Astrocyte (in vitro differentiated cells and primary cell): ENCODE results near the gene MARK4. TPM values are rescaled to one million over a fixed set of nuclear protein-coding genes. Genes with fewer than 3 reads are reported as not detected.

Source experiments
- DNase-seq: peaks from one replicate; pipeline ENCODE4 v3.0.0-alpha.2; 2010; ENCODE audit warnings: low read depth
- FAIRE-seq: peaks from 2 replicates; lab custom pipeline; 2011; peaks lifted over from hg19 to GRCh38; lab: Jason Lieb, UNC
- H2AFZ ChIP-seq: 2 replicates; pipeline ENCODE4 v1.6.0; 2012; ENCODE audit warnings: low read depth, low read length, inconsistent platforms
- H3K27ac ChIP-seq: 2 replicates; pipeline ENCODE4 v1.5.1; 2011; ENCODE audit warnings: low read depth, low read length, inconsistent platforms
- H3K27me3 ChIP-seq: 2 replicates; pipeline ENCODE4 v1.6.0; 2011; ENCODE audit warnings: low read length, inconsistent platforms; ENCODE audit not compliant: insufficient read depth
- H3K36me3 ChIP-seq: 2 replicates; pipeline ENCODE4 v1.5.1; 2011; ENCODE audit warnings: low read length, inconsistent platforms; ENCODE audit not compliant: insufficient read depth
- H3K4me1 ChIP-seq: 2 replicates; pipeline ENCODE4 v1.5.1; 2011; ENCODE audit warnings: low read length, inconsistent platforms; ENCODE audit not compliant: insufficient read depth
- H3K4me2 ChIP-seq: 2 replicates; pipeline ENCODE4 v1.6.0; 2012; ENCODE audit warnings: low read length, inconsistent platforms
- H3K4me3 ChIP-seq: 2 replicates; pipeline ENCODE4 v1.5.1; 2011; ENCODE audit warnings: low read depth, mild to moderate bottlenecking, low read length, inconsistent platforms; ENCODE audit not compliant: insufficient read depth
- H3K79me2 ChIP-seq: 2 replicates; pipeline ENCODE4 v1.6.0; 2012; ENCODE audit warnings: mild to moderate bottlenecking, low read length, inconsistent platforms; ENCODE audit not compliant: insufficient read depth
- H3K9ac ChIP-seq: 2 replicates; pipeline ENCODE4 v1.6.0; 2012; ENCODE audit warnings: mild to moderate bottlenecking, low read length, inconsistent platforms
- H3K9me3 ChIP-seq: 2 replicates; pipeline ENCODE4 v1.5.1; 2012; ENCODE audit warnings: low read depth, mild to moderate bottlenecking, low read length, inconsistent platforms; ENCODE audit not compliant: insufficient read depth
- H4K20me1 ChIP-seq: 2 replicates; pipeline ENCODE4 v1.6.0; 2012; ENCODE audit warnings: low read length, inconsistent platforms; ENCODE audit not compliant: insufficient read depth
- H3K27ac Mint-ChIP-seq: one replicate; pipeline ENCODE4 v1.8.0; 2021; ENCODE audit warnings: mild to moderate bottlenecking, mixed read lengths; ENCODE audit not compliant: unreplicated experiment
- H3K27me3 Mint-ChIP-seq: one replicate; pipeline ENCODE4 v1.8.0; 2021; ENCODE audit warnings: low read depth, mixed read lengths; ENCODE audit not compliant: unreplicated experiment
- H3K36me3 Mint-ChIP-seq: one replicate; pipeline ENCODE4 v1.8.0; 2021; ENCODE audit warnings: low read depth, mixed read lengths; ENCODE audit not compliant: unreplicated experiment
- H3K4me1 Mint-ChIP-seq: one replicate; pipeline ENCODE4 v1.8.0; 2021; ENCODE audit warnings: low read depth, mixed read lengths; ENCODE audit not compliant: unreplicated experiment
- H3K4me3 Mint-ChIP-seq: one replicate; pipeline ENCODE4 v1.8.0; 2021; ENCODE audit warnings: mild to moderate bottlenecking, moderate library complexity, mixed read lengths; ENCODE audit not compliant: unreplicated experiment
- H3K9me3 Mint-ChIP-seq: one replicate; pipeline ENCODE4 v1.8.0; 2021; ENCODE audit warnings: mild to moderate bottlenecking, mixed read lengths; ENCODE audit not compliant: unreplicated experiment
- EZH2 ChIP-seq: IDR thresholded peaks from 2 replicates; pipeline ENCODE4 v1.6.1; 2012; ENCODE audit warnings: mild to moderate bottlenecking, low read length, inconsistent platforms; ENCODE audit not compliant: insufficient read depth
- total RNA-seq: library from RNA; stranded (reverse); gene quantifications from 2 replicates; pipeline ENCODE4 v1.2.1, GENCODE V29; 2021
- TF ChIP-seq, protein P1 (sequence below): IDR thresholded peaks from 2 replicates; pipeline ENCODE4 v1.5.1; 2011; ENCODE audit warnings: low read depth, mild to moderate bottlenecking, inconsistent platforms, low read length, moderate library complexity; ENCODE audit not compliant: insufficient read depth

The MARK4 gene
- total RNA-seq, 1 donor from 2014 or later, result 61.0 TPM

DNA sequence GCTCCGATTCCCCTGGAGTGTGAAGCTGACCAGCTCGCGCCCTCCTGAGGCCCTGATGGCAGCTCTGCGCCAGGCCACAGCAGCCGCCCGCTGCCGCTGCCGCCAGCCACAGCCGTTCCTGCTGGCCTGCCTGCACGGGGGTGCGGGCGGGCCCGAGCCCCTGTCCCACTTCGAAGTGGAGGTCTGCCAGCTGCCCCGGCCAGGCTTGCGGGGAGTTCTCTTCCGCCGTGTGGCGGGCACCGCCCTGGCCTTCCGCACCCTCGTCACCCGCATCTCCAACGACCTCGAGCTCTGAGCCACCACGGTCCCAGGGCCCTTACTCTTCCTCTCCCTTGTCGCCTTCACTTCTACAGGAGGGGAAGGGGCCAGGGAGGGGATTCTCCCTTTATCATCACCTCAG lies 51.3 kb downstream of the MARK4 start:
- H3K36me3 ChIP-seq, result no peaks in the 10 kb centered on the region
- H3K9ac ChIP-seq, result no peak overlapping the region
- H3K9me3 Mint-ChIP-seq, result no peaks in the 10 kb centered on the region
- no peaks in the 10 kb centered on the region for H3K9me3 ChIP-seq
- H3K27me3 Mint-ChIP-seq, result no peaks in the 10 kb centered on the region
- DNase-seq (no peak), FAIRE-seq (no peak)
- H2AFZ ChIP-seq, result no peak overlapping the region
- no peak overlapping the region for H3K27ac ChIP-seq
- H3K4me1 Mint-ChIP-seq, result peaks cover 4% of the 10 kb centered on the region
- peaks cover 4% of the 10 kb centered on the region for H4K20me1 ChIP-seq
- H3K27me3 ChIP-seq, result no peaks in the 10 kb centered on the region
- H3K4me2 ChIP-seq, result no peak overlapping the region
- no peak overlapping the region for H3K4me3 ChIP-seq
- TF ChIP-seq, protein P1, sequence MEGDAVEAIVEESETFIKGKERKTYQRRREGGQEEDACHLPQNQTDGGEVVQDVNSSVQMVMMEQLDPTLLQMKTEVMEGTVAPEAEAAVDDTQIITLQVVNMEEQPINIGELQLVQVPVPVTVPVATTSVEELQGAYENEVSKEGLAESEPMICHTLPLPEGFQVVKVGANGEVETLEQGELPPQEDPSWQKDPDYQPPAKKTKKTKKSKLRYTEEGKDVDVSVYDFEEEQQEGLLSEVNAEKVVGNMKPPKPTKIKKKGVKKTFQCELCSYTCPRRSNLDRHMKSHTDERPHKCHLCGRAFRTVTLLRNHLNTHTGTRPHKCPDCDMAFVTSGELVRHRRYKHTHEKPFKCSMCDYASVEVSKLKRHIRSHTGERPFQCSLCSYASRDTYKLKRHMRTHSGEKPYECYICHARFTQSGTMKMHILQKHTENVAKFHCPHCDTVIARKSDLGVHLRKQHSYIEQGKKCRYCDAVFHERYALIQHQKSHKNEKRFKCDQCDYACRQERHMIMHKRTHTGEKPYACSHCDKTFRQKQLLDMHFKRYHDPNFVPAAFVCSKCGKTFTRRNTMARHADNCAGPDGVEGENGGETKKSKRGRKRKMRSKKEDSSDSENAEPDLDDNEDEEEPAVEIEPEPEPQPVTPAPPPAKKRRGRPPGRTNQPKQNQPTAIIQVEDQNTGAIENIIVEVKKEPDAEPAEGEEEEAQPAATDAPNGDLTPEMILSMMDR, result no peak
- TF ChIP-seq EZH2, result no peak
- no peak overlapping the region for H3K4me3 Mint-ChIP-seq
- H3K4me1 ChIP-seq, result peaks cover 3% of the 10 kb centered on the region
- peaks cover 29% of the 10 kb centered on the region for H3K36me3 Mint-ChIP-seq
- H3K27ac Mint-ChIP-seq, result no peak overlapping the region
- no peaks in the 10 kb centered on the region for H3K79me2 ChIP-seq

DNA sequence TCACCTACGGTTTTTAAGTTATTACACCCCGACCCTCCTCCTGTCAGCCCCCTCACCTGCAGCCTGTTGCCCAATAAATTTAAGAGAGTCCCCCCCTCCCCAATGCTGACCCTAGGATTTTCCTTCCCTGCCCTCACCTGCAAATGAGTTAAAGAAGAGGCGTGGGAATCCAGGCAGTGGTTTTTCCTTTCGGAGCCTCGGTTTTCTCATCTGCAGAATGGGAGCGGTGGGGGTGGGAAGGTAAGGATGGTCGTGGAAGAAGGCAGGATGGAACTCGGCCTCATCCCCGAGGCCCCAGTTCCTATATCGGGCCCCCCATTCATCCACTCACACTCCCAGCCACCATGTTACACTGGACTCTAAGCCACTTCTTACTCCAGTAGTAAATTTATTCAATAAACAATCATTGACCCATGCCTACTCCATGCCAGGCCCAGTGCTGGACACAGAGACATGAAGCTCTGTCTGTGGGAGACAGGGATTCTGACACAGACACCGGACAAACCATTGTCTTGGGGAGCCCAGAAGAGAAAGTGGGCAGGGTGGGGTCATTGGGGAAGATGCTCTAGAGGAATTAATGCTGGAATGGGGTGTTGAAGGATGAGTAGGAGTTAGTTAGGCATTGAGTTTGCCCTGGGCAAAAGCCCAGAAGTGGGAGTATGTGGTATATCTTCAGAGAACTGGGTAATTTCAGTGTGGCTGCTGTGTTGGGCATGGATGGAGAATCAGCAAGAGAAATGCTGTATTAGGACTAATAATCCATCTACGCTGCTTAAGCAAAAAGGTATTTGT lies 52.4 kb downstream of the MARK4 start:
- H3K27me3 Mint-ChIP-seq, result no peaks in the 10 kb centered on the region
- FAIRE-seq (no peak), DNase-seq (no peak)
- H3K36me3 ChIP-seq, result no peaks in the 10 kb centered on the region
- H3K4me1 Mint-ChIP-seq, result peaks cover 4% of the 10 kb centered on the region
- H3K27me3 ChIP-seq, result no peaks in the 10 kb centered on the region
- peaks cover 3% of the 10 kb centered on the region for H3K4me1 ChIP-seq
- H3K9me3 ChIP-seq, result no peaks in the 10 kb centered on the region
- peaks cover 24% of the 10 kb centered on the region for H3K36me3 Mint-ChIP-seq
- H2AFZ ChIP-seq, result no peak overlapping the region
- no peaks in the 10 kb centered on the region for H3K9me3 Mint-ChIP-seq
- no peak overlapping the region for H3K4me2 ChIP-seq
- H3K9ac ChIP-seq, result no peak overlapping the region
- H3K4me3 Mint-ChIP-seq, result no peak overlapping the region
- H3K79me2 ChIP-seq, result no peaks in the 10 kb centered on the region
- TF ChIP-seq EZH2, result no peak
- TF ChIP-seq, protein P1, result no peak
- H3K27ac ChIP-seq, result no peak overlapping the region
- H3K27ac Mint-ChIP-seq, result peak overlapping the region; percentile 47
- no peak overlapping the region for H3K4me3 ChIP-seq
- H4K20me1 ChIP-seq, result peaks cover 4% of the 10 kb centered on the region
